OCI-LY1 (cell line): ENCODE data around the gene GPR139.

Experiments
- EZH2 ChIP-seq: fragments of 200-600 bp; sonication (generic), shearing (Covaris generic); IDR thresholded peaks from 2 replicates; pipeline ENCODE4 v1.8.0; 2017; ENCODE audit warnings: borderline replicate concordance, mixed run types, mild to moderate bottlenecking, antibody characterized with exemption, low read length, moderate library complexity, mixed read lengths
- TF ChIP-seq, protein P1 (sequence below): fragments of 200-600 bp; sonication (generic), shearing (Covaris generic); IDR thresholded peaks from 2 replicates; pipeline ENCODE4 v1.5.1; 2017; ENCODE audit warnings: mild to moderate bottlenecking, antibody characterized with exemption, low read length, moderate library complexity, mixed read lengths

DNA sequence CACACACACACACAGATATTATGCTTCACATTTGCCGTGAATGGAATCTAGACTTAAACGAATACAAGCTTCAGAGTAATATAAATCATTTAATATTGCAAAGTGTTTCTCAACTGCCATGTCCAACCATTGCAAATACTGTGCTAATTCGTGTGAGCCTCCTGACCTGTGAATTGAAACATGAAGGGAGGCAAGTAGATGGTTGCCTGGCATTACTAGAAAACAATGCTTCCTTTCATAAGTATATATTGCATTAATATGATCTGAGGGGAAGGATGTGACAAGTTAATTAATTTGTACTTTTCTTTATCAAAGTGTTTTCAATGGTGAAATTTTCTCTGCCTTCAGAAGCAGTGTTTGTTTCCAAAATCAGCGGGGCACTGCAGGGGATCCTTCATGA, 25.7 kb upstream of the GPR139 start:
- TF ChIP-seq, protein P1, sequence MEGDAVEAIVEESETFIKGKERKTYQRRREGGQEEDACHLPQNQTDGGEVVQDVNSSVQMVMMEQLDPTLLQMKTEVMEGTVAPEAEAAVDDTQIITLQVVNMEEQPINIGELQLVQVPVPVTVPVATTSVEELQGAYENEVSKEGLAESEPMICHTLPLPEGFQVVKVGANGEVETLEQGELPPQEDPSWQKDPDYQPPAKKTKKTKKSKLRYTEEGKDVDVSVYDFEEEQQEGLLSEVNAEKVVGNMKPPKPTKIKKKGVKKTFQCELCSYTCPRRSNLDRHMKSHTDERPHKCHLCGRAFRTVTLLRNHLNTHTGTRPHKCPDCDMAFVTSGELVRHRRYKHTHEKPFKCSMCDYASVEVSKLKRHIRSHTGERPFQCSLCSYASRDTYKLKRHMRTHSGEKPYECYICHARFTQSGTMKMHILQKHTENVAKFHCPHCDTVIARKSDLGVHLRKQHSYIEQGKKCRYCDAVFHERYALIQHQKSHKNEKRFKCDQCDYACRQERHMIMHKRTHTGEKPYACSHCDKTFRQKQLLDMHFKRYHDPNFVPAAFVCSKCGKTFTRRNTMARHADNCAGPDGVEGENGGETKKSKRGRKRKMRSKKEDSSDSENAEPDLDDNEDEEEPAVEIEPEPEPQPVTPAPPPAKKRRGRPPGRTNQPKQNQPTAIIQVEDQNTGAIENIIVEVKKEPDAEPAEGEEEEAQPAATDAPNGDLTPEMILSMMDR, result no peak
- TF ChIP-seq EZH2, result no peak
